Kidney (tissue), 14 donors: ENCODE data around the gene OR8G1. TPM values are rescaled to one million over a fixed set of nuclear protein-coding genes. Genes with fewer than 3 reads are reported as not detected.

Experiments used
- DNase-seq, 5 donors: peaks; one replicate each; pipeline ENCODE4 v3.0.0-alpha.2; 2013 to 2020
- FAIRE-seq: peaks from 2 replicates; lab custom pipeline; 2012; peaks lifted over from hg19 to GRCh38; lab: Jason Lieb, UNC
- H3K27ac ChIP-seq, 2 donors: one replicate each; pipeline ENCODE4 v1.7.0; 2013; ENCODE audit warnings: low read depth in 2 of 2, low read length in 2 of 2, inconsistent platforms in 1 of 2
- H3K27me3 ChIP-seq: one replicate; pipeline ENCODE4 v1.7.1; 2013; ENCODE audit warnings: low read length, inconsistent platforms; ENCODE audit not compliant: control insufficient read depth, insufficient read depth
- H3K36me3 ChIP-seq, 3 donors: one replicate each; pipeline versions ENCODE4 v1.7.0 to v1.7.1; 2013; ENCODE audit warnings: low read length in 3 of 3, control low read depth in 1 of 3, inconsistent platforms in 1 of 3; ENCODE audit not compliant: insufficient read depth in 3 of 3, control insufficient read depth in 2 of 3
- H3K4me1 ChIP-seq, 3 donors: one replicate each; pipeline versions ENCODE4 v1.7.0 to v1.7.1; 2013; ENCODE audit warnings: low read length in 3 of 3, inconsistent platforms in 1 of 3, low read depth in 1 of 3; ENCODE audit not compliant: control insufficient read depth in 2 of 3, insufficient read depth in 2 of 3
- H3K4me3 ChIP-seq, 3 donors: one replicate each; pipeline versions ENCODE4 v1.7.0 to v1.8.1; 2013; ENCODE audit warnings: low read length in 3 of 3, control low read depth in 1 of 3, inconsistent platforms in 1 of 3
- H3K9ac ChIP-seq, 3 donors: one replicate each; pipeline versions ENCODE4 v1.7.0 to v1.7.1; 2013; ENCODE audit warnings: low read length in 3 of 3, control low read depth in 1 of 3, inconsistent platforms in 1 of 3
- H3K9me3 ChIP-seq, 3 donors: one replicate each; pipeline versions ENCODE4 v1.7.0 to v1.7.1; 2013; ENCODE audit warnings: low read length in 3 of 3, control low read depth in 1 of 3, inconsistent platforms in 1 of 3; ENCODE audit not compliant: control insufficient read depth in 2 of 3, insufficient read depth in 1 of 3
- intact Hi-C: fragments of 100-400 bp; cut with DNase I; formaldehyde crosslinking; loops from one replicate; pipeline ENCODE4 v1.11.1; 2022
- polyA plus RNA-seq: library from polyadenylated mRNA; stranded (reverse); fragments of 350-450 nt; fragmentation: Illumina TruSeq; extraction: RNeasy Lipid Tissue Mini Kit (QIAGEN cat#74804); gene quantifications from one replicate; pipeline ENCODE4 v1.2.3, GENCODE V29; 2014; ENCODE audit warnings: low read depth, low replicate concordance; ENCODE audit not compliant: insufficient read depth
- total RNA-seq: library from RNA; stranded (reverse); fragmentation: NEBNext Ultra II Directional; extraction: Animal tissue kit (Norgen Biotek cat#: 25700); gene quantifications from one replicate; pipeline ENCODE4 v1.2.1, GENCODE V29; 2021
- TF ChIP-seq, protein P1 (sequence below): IDR thresholded peaks from 3 replicates; pipeline ENCODE4 v1.5.1; 2012; ENCODE audit warnings: mild to moderate bottlenecking, moderate library complexity, borderline replicate concordance; ENCODE audit not compliant: insufficient read depth; ENCODE audit errors: extremely low read depth
- donor health status: control.
- donor health status: control.
- donor health status: control.
- donor health status: control.
- donor health status: control.
- donor health status: DM: yes; HTN: yes; CAD: no.
- donor health status: Normal renal cell carcinoma (clear cell type).

The OR8G1 gene
- total and polyA plus RNA-seq, 2 donors from 2014 or later = not detected

DNA sequence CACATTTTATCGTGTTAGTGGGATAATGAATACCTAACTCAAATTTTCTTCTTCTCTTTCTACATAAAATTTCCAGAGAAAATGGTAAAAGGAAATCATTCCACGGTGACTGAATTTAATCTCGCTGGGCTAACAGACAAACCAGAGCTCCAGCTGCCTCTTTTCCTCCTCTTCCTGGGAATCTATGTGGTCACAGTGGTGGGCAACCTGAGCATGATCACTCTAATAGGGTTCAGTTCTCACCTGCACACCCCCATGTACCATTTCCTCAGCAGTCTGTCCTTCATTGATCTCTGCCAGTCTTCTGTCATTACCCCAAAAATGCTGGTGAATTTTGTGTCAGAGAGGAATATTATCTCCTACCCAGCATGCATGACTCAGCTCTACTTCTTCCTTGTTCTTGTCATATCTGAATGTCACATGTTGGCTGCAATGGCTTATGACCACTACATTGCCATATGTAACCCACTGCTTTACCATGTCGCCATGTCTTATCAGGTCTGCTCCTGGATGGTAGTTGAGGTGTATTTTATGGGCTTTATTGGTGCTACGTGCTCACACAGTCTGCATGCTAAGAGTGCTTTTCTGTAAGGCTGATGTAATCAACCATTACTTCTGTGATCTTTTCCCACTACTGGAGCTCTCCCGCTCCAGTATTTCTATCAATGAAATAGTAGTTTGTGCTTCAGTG is 33.6 kb upstream of the OR8G1 start:
- Histone ChIP-seq H3K4me3 (no peak overlapping the region), H3K27me3 (no peaks in the 10 kb centered on the region), H3K36me3 (no peaks in the 10 kb centered on the region), H3K9ac (no peak overlapping the region), H3K9me3 (no peaks in the 10 kb centered on the region), H3K4me1 (no peaks in the 10 kb centered on the region), H3K27ac (no peak overlapping the region)
- intact Hi-C loops = no loop called here
- DNase-seq = no peak
- TF ChIP-seq, protein P1, sequence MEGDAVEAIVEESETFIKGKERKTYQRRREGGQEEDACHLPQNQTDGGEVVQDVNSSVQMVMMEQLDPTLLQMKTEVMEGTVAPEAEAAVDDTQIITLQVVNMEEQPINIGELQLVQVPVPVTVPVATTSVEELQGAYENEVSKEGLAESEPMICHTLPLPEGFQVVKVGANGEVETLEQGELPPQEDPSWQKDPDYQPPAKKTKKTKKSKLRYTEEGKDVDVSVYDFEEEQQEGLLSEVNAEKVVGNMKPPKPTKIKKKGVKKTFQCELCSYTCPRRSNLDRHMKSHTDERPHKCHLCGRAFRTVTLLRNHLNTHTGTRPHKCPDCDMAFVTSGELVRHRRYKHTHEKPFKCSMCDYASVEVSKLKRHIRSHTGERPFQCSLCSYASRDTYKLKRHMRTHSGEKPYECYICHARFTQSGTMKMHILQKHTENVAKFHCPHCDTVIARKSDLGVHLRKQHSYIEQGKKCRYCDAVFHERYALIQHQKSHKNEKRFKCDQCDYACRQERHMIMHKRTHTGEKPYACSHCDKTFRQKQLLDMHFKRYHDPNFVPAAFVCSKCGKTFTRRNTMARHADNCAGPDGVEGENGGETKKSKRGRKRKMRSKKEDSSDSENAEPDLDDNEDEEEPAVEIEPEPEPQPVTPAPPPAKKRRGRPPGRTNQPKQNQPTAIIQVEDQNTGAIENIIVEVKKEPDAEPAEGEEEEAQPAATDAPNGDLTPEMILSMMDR = no peak
- no peak for FAIRE-seq

DNA sequence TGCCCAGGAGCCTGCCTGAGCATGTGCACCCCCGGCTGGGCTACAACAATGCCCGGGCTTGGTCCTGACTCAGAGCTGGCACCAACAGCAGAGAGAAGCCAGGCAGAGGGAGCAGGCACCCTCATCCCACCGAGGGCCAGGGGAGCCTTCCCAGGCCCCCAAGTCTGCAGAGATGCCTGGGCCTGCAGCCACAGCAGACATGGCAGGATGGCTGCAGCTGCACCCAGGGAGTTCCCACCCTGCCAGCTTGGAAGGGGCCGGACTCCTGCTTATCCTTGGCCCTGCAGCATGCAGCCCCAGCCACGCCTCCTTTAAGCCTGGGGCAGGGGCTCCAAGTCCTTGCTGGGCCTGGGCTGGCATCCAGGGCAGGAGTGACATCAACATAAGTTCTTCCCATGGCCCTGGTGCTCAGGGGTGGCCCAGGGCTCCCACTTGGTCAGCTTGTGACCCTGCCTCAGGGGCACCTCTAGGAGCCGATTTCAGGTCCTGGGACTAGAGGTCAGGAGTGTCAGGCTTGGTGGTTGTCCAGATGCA is 31.0 kb upstream of the OR8G1 start:
- FAIRE-seq = no peak
- Histone ChIP-seq H3K27me3 (no peaks in the 10 kb centered on the region), H3K4me3 (no peak overlapping the region), H3K4me1 (no peaks in the 10 kb centered on the region), H3K27ac (no peak overlapping the region), H3K9me3 (no peaks in the 10 kb centered on the region), H3K9ac (no peak overlapping the region), H3K36me3 (no peaks in the 10 kb centered on the region)
- no peak for DNase-seq
- TF ChIP-seq, protein P1 = no peak
- intact Hi-C loops = no loop called here

GRCh38 chr11:124210421-124210820 is 30.5 kb upstream of the OR8G1 start:
- intact Hi-C loops = no loop called here
- Histone ChIP-seq H3K9me3 (no peaks in the 10 kb centered on the region), H3K27ac (no peak overlapping the region), H3K4me3 (no peak overlapping the region), H3K36me3 (no peaks in the 10 kb centered on the region), H3K9ac (no peak overlapping the region), H3K27me3 (no peaks in the 10 kb centered on the region), H3K4me1 (no peaks in the 10 kb centered on the region)
- FAIRE-seq (no peak), DNase-seq (no peak)
- TF ChIP-seq, protein P1 = no peak
